Choroid plexus epithelial cell (primary cell): ENCODE results near the gene PPFIA1.
"Not testable (repeated sequence)": the region's sequence is repeated elsewhere in the genome, so short reads cannot be mapped to it uniquely, and the experiment has no call there.

Experiments used
- DNase-seq: peaks from one replicate; pipeline ENCODE4 v3.0.0-alpha.2; 2010; ENCODE audit warnings: low read depth
- H3K4me3 ChIP-seq: 2 replicates; pipeline ENCODE4 v1.5.1; 2011; ENCODE audit warnings: low read depth, mild to moderate bottlenecking, control low read depth, low read length, moderate library complexity
- TF ChIP-seq, protein P1 (sequence below): conservative IDR thresholded peaks from 2 replicates; pipeline ENCODE4 v1.5.1; 2011; ENCODE audit warnings: low read depth, mild to moderate bottlenecking, control low read depth, inconsistent platforms, low read length, moderate library complexity

The PPFIA1 gene

DNA sequence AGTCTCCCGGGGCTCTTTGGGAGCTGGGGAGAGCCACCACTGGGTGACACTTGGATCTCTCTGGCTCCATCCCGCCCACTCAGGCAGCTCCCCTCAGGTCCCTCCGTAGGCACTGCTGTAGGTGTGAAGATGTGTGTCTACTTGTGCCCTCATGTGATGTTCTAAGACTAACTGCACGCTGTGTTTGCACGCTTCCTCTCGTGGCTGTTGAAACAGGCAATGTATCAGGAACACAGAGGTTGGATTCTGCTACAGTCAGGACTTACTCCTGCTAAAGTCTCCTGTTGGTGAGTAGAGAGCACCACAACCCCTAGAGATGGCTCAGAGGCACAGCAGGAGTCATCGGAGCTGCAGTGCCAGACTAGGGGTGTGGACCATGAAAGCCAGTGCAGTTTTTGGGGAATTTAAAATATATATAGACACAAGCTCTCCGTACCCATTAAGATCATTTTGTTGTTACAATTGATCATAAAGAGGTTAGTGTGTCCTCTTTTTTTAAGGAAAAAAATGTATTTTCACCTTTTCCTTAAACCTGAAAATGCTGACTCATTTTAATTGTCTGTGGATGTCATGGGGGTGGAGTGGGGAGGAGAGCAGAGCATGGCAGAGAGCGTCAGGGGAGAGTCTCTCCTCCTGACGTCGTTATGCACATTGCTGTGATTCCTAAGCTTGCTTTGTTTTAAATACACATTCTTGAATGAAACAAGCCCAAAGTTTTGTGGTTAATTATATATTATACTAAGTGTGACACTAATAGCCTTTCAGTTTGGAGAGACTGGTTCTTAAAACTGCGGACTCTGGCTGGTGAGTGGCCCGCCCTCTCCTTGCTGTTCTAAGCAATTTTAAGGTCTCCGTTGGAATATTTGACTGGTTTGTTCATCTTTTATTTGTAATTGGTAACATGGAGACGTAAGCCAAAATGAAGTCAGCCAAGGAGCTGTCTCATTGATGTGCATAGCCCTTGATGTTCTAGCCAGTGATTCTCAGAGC is 111.7 kb downstream of the PPFIA1 start:
- DNase-seq = peak; percentile 73
- no peak overlapping the region for H3K4me3 ChIP-seq
- TF ChIP-seq, protein P1, sequence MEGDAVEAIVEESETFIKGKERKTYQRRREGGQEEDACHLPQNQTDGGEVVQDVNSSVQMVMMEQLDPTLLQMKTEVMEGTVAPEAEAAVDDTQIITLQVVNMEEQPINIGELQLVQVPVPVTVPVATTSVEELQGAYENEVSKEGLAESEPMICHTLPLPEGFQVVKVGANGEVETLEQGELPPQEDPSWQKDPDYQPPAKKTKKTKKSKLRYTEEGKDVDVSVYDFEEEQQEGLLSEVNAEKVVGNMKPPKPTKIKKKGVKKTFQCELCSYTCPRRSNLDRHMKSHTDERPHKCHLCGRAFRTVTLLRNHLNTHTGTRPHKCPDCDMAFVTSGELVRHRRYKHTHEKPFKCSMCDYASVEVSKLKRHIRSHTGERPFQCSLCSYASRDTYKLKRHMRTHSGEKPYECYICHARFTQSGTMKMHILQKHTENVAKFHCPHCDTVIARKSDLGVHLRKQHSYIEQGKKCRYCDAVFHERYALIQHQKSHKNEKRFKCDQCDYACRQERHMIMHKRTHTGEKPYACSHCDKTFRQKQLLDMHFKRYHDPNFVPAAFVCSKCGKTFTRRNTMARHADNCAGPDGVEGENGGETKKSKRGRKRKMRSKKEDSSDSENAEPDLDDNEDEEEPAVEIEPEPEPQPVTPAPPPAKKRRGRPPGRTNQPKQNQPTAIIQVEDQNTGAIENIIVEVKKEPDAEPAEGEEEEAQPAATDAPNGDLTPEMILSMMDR = peak; percentile 32

DNA sequence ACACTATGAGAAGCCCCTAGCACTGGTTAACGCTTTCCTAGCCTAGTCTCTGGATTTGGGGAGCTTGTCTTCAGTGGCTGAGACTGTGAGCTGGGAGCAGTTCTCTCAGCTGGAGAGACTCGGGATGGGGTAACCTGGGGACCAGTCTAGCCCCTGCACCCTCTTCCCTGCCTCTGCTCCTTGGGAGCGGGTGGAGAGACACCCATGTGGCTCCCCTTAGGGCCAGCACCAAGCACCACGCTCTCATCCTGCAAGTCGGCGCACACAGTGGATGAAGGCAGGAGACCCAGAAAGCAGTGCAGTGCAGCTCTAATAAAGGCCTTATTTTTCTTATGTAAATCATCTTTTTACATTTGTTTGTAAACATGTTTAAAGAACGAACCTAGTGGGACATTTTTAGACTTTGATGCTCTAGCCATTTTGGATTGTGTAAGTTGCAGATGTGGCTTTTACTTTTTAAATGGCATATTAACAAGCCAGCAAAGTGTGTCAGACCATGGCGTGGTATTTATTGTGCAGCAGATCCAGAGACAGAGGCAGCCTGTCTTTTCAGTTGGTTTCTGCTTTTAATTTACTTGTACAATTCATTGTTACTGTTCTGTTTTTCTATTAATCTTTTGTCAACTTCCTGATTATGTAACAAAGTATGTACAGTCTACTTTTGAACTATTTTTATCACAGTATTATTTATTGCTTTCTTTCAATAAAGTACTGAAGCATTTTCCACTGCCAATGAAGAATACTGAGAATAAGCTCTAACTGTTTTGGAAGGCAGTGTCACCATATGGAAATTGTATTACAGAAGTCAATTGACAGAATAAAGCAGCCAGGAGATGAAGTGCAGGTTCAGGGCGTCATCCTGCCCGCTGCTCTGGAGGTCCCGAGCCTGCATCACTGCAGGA is 113.4 kb downstream of the PPFIA1 start:
- no peak for DNase-seq
- TF ChIP-seq, protein P1 = no peak
- no peak overlapping the region for H3K4me3 ChIP-seq

DNA sequence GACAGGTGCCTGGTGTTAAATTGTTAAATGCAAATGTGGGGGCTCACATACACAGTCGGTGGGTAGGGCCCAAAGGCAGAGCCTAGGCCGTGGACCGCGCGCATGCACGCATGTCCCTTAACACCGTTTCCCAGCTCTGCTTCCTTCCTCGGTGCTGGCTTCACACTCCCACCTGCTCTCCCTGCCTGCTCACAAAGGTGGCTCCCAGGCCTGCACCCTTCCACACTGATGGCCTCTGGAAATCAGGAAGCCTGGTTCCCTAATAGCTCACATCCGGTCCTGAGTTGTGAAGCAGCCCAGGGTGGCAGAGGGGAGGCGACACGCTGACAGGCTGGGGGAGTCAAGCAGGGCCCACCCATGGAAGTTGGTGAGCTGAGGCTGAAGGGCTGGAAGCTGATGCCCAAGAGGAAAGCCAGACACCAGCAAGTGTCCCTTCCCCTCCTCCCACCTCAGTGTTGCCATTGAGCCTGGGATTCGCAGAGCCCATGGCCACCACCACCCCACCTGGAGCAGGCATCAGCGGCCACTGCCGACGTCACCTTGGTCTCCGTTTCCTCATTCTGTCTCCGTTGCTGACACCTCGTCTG is 114.2 kb downstream of the PPFIA1 start:
- no peak overlapping the region for H3K4me3 ChIP-seq
- DNase-seq = no peak
- TF ChIP-seq, protein P1 = no peak

DNA sequence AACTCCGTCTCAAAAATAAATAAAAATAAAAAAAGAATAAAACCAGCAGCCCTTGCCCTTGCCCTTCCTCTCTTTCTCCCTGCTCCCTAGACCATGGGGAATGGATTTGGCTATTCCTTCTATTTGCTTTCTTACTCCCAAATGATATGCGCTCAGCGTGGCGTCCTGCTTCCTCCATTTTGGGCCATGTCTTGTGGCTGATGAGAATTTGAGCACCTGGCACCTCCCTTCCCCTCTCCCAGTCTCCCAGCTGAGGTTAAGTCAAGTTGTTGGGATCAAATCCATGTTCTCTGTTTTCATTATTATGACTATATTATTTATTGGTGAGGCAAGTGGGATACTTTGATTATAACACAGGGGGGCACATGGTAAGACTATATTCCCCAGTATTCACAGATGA is 117.1 kb downstream of the PPFIA1 start:
- no peak for DNase-seq
- H3K4me3 ChIP-seq = no peak overlapping the region
- TF ChIP-seq, protein P1 = no peak

DNA sequence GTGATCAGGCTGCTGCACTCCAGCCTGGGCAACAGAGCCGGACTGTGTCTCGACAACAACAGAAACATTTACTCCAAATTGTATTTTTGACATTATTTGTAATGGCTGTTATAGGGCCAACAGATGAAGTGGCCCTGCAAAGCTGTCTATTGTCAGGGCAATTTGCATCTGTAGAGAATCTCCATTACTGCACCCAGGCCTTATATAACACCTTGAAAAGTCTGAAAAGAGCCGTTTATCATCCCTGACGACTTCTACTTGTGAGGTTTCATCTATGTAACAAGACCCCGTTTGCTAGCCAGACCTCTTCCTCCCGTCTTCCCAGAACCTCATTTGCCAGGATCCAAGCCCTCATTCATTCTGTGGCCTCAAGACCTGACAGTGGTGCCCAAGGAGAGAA is 118.7 kb downstream of the PPFIA1 start:
- no peak overlapping the region for H3K4me3 ChIP-seq
- TF ChIP-seq, protein P1 = no peak
- no peak for DNase-seq

DNA sequence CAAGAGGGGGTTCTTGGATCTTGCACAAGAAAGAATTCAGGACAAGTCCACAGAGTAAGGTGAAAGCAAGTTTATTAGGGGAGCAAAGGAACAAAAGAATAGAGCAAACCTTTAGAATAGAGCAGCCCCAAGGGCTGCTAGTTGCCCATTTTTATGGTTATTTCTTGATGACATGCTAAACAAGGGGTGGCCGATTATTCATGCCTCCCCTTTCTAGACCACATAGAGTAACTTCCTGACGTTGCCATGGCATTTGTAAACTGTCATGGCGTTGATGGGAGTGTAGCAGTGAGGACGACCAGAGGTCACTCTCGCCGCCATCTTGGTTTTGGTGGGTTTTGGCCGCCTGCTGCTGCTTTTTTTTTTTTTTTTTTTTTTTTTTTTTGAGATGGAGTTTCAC is 120.4 kb downstream of the PPFIA1 start:
- H3K4me3 ChIP-seq, DNase-seq: not testable (repeated sequence)

DNA sequence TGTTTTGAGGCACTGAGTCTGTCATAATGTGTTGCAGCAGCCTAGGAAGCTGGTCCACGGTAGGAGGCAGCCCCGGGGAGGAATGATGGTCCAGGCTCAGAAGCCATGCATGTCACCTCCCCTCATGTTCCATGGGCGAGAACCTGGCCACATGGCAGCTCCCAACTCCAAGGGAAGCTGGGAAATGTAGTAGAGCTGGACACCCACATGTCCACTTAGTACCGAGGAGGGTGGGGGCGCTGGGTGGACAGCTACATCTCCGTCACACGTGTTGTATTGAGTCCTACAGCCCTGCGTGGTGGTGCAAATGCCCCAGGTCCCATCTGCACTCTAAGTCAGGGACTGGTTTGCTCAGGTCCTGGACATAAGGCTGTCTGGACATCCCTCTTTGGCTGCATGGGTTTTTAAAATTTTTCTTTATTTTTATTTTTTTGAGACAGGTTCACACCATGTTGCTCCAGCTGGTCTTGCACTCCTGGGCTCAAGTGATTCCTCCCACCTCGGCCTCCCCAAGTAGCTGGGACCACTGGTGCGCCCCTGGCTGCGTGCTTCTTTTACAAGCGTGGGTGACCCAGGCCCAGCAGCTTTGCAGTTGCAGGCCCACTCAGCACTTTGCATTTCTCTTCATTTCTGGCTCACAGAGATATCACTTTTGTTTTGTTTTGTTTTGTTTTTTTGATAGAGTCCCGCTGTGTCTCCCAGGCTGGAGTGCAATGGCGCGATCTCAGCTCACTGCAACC is 123.9 kb downstream of the PPFIA1 start:
- TF ChIP-seq, protein P1 = no peak
- no peak for DNase-seq
- no peak overlapping the region for H3K4me3 ChIP-seq
